NCI-H345 treated with DMSO at 0.1 percent for 48 hours (cell line): ENCODE results near the gene PLEKHG1.
A peak's percentile ranks its signal among the peaks of the same experiment; 100 is the strongest.

Source experiments
- DNase-seq: peaks from one replicate; lab custom pipeline; 2025; ENCODE audit not compliant: unreplicated experiment; lab: John Stamatoyannopoulos, UW

The PLEKHG1 gene

DNA sequence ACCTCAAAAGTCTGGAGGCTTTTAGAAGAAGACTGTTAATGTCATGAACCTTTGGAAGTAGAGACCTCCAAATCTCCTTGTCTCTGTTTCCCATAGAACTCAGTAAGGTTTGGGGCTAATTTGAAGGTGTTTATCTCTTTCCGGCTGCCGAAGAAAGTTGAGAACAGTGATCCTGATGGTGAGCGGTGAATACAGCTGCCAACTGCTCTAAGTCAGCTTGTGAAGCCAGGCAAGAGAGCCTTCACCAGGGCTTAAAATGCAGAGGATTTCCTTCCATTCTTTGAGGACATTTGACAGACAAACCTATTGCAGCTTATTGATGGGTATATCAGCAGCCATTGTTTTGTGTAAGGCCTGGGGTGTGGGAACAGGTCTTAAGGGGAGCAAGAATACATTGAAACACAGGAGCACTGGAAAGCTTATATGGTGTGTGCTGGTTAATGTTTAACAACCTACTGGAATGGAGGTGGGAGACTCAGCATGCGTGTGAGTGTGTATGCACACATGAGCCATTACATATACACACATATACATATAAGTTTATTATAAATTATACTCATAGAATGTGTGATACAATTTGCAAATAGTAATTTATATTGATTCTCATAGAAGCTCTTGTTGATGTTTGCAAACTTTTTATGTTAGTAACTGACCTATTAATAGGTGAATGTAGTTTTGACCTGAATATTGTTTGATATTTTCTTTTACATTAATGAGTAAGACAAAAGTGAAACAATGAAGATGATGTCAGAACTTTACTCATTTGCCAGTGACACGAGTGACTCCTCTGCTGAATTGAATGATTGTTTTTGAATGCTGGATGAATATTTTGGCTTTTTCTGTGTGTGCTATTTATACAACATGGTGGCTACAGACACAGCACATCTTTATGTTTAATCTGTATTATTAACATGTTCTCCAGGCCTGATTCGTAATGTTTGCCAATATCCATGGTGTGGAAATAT lies 18.1 kb downstream of the PLEKHG1 start:
- no peak for DNase-seq

GRCh38 chr6:150619275-150619674 lies 19.6 kb downstream of the PLEKHG1 start:
- no peak for DNase-seq

DNA sequence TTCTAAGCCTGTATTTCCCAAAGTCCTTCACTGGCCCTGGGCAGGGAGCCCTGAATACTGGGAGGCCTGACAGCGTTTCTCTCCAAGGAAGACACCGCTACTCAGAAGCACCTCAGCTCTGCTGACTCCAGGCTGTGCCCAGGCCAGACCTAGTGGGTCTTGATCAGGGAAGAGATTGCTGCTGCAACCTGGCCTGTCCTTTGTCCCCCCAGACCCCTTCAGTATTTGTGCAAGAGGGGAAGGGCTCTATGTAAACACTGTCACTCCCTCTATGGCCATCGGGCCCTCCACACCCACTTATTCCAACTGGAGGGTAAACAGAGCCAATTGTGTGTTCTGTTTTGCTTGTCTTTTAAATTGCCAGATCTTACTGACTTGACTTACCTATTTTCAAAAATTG lies 20.6 kb downstream of the PLEKHG1 start:
- no peak for DNase-seq

- DNase-seq, result no peak
Observed at GRCh38 chr6:150620763-150621162, 21.1 kb downstream of the PLEKHG1 start.

GRCh38 chr6:150622476-150622875 lies 22.8 kb downstream of the PLEKHG1 start:
- no peak for DNase-seq

DNA sequence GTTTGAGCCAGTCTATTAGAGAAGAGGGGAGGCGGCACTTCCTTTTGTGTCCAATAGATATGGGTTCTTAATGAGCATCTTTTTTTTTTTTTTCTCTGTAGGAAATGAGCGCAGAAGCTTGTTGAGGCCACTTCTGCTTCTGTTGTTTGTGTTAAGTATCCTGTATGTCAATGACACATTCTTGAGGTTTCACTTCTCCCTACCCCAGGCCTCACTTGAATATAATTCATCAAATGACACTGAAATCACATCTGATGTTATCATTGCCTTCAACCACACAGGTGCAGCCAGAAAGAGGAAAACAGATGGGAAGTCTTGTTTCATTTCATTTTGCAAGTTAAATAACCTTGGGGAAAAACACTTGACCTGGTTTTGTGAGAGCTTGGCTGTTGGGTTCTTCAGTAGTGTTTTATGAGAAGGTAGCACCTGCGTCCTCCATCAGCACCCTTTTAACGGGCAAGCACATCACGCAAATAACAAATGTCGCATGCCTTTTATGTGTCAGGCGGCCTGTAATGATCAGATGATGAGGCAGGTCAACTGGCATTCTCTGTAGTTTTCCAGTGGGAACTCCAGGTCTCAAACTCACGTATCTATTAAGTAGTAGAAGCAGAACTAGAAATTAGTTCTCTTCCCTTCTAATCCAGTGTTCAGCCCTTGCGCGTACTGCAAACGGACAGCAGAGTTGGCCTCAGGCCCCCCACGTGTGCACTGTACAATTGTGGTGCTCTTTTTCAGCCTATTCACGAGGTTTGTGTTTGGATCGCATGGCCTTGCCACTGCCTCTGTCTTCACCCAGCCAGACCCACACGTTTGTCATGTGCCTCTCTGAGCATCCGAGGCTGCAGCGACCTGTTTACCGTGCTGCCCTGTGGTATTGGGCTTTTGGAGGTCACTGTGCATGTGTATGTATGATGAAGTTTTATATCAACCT lies 23.5 kb downstream of the PLEKHG1 start:
- DNase-seq, result peak; percentile 57

DNA sequence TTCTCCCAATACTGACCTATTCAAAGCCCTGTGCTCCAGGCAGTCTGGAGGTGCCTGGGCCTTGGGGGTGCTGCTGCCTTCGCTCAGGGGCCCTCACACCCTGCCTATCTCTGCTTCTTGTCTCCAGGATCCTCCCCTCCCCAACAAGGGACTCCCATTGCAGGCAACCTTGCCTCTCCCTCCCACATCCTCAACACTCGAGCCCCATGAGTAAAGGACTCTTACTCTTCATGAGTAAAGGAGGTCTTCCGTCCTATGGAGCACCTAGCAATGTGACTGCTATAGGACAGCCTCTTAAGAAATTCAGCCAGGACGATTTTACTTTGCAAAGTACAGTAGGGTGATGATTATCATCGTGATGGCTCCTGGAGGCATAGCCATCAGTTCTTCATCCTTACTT lies 24.5 kb downstream of the PLEKHG1 start:
- no peak for DNase-seq

DNA sequence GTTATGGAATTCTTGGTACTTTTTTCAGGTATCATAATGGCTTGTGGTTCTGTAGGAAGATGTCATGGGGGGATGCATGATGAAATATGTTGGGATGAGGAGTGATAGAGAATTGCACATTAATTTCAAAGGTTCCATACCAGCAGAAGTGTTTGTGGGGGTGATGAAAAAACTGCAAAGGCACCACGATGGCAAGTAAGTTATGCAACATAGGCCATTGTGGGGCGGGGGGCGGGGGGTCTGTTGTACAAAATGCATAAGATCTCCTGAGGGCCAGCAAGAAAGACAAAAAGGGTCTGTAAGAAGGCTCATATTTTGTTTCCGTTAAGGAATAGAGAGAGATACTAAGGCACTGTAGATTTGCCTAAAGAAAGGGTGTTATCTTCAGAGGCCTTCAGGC lies 26.2 kb downstream of the PLEKHG1 start:
- no peak for DNase-seq

DNA sequence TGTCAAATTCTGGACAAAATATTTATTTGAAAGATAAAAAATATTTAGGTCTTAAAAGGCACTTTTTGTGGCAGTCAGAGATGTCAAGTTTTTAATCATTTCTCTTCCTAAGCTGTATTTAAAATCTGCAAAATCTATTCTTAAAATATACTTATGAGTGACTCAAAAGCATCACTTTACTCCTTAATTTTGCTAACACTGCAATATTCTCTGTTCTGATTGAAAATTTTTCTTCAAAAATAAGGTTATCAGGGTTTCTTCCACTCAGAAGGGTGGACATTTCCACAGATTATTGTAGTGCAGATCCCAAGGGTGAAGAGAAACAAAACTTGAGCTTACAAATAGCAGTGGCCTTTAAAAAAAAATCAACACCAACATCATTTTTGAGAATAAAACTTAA lies 27.5 kb downstream of the PLEKHG1 start:
- DNase-seq, result no peak

DNA sequence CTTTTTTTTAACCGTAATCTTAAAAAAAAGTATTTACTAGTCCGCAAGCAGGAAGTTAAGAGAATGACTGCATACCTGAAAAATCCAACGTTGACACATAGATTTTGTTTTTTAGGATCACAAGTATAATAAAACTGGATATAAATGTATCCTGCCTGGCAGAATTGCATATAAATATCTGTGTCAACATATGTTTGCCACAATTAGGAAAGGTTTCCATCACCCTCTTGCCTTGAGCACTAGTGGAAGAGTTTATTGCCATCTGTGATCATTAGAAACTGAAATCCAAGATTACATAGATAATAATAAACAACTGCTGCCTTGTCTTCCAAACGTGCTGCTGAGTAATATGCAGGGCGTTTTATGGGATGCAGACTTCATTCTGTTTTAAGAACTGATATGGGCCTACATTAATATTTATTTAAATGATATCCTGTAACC lies 27.9 kb downstream of the PLEKHG1 start:
- no peak for DNase-seq

GRCh38 chr6:150628908-150629307 lies 29.2 kb downstream of the PLEKHG1 start:
- no peak for DNase-seq

- no peak for DNase-seq
Observed at GRCh38 chr6:150631283-150631983, 31.7 kb downstream of the PLEKHG1 start.

DNA sequence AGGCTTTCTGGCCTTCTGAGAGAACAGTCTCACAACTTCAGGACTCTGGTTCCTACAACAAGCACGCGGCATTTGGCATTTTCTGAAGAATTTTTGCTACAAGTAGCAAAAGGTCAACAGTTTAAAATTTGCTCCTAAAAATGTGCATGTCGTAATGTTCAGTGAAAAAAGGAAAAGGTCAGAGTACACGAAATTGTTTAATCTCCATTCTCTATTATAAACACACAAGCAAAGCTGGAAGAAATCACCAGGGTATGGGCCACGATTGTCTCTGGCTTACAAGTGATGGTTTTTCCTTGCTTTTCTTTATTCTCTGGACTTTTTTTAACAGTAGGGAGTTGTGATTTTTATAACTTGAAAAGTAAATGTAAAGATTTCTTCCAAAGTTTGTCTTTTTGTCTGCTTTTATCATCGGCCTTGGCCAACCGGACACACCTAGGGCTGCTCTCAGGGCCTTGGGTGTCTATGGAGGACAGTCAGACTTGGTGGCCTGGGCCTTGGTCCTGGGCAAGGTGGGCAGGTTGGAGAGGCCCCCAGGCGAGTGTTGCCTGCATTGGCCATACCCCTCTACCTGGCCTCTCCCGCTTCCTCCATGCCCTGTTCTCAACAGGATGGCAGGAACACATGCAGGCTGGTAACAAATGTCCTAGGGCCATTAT lies 32.4 kb downstream of the PLEKHG1 start:
- no peak for DNase-seq

DNA sequence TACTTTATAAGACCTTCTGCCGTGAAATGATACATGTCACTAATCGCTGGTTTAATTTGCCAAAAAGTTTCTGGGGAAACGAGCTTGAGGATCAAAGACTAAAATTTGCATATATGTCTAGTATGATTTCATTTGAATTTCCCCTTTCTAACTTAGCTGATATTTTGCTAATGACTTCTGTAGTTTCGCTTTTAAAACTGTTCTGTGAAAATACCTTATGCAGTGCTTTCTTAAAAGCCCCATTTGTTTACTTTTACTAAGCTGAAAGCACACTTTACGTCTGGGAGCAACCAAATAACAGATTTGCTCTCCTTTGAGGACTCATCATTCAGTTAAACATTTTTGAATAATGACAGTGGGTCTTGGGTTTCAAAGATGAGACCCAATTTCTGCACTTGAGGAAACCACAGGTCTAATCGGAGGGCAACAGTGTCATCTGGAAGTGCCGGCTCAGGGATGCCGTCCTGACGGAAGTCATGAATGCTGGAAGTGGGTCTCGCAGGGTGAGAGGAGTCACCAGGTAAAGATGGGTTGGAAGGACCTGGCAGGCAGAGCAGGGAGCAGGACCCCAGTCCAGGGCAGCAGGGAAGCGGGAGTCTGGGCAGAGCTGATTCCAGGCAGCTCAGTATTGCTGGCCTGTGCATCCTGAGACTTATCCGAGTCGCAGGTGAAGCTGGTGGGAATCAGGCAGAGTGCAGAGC lies 33.2 kb downstream of the PLEKHG1 start:
- DNase-seq, result no peak

- no peak for DNase-seq
Observed at GRCh38 chr6:150633486-150633834, 33.8 kb downstream of the PLEKHG1 start.

GRCh38 chr6:150634176-150634963 lies 34.7 kb downstream of the PLEKHG1 start:
- no peak for DNase-seq

- DNase-seq, result no peak
Observed at GRCh38 chr6:150634964-150635292, 35.2 kb downstream of the PLEKHG1 start.

GRCh38 chr6:150635906-150636514 lies 36.3 kb downstream of the PLEKHG1 start:
- no peak for DNase-seq

DNA sequence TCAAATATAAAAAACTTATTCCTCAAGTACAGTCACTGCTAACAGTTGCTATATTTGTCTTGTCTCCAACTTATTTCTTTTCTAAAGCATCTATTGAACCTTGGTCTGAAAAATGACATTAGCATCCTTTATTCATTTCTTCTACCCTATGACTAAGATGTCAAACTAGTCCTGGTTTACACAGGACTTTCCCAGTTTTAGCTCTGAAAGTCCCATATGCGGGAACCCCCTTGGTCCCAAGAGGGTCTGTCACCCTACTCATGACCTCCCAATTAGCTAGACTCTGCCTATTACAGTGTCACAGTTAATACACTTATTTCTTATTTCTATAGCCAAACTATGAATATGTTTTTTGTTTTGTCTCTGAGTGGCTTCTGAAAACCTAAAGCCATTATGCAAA lies 37.1 kb downstream of the PLEKHG1 start:
- DNase-seq, result no peak
